Thoracic aorta (tissue), 2 donors: ENCODE measurements around the gene LNX2. TPM values are rescaled to one million over a fixed set of nuclear protein-coding genes. Genes with fewer than 3 reads are reported as not detected.

Experiments used
- ATAC-seq: fragments of 150-250 bp; one replicate; pipeline ENCODE4 v1.8.0; 2017; ENCODE audit warnings: low read depth; ENCODE audit not compliant: insufficient number of reproducible peaks, low FRiP score
- DNase-seq: peaks from one replicate; pipeline ENCODE4 v3.0.0-alpha.2; 2020; ENCODE audit warnings: low spot score
- H3K27ac ChIP-seq, 2 donors: fragments of 200-600 bp; sonication (generic); 1 replicate in 1 of 2; 2 replicates in 1 of 2; pipeline ENCODE4 v1.5.1; 2016; ENCODE audit warnings: mild to moderate bottlenecking in 2 of 2, moderate library complexity in 2 of 2
- H3K27me3 ChIP-seq: fragments of 200-600 bp; sonication (generic); replicated peaks from 2 replicates; pipeline ENCODE4 v1.6.0; 2016; ENCODE audit warnings: mild to moderate bottlenecking; ENCODE audit not compliant: insufficient read depth
- H3K36me3 ChIP-seq: fragments of 200-600 bp; sonication (generic); one replicate; pipeline ENCODE4 v1.5.1; 2016
- H3K4me1 ChIP-seq, 2 donors: fragments of 200-600 bp; sonication (generic); 1 replicate in 1 of 2; 2 replicates in 1 of 2; pipeline versions ENCODE4 v1.5.1 to v1.6.0; 2016; ENCODE audit warnings: low read depth in 2 of 2, mild to moderate bottlenecking in 1 of 2; ENCODE audit not compliant: control insufficient read depth in 1 of 2
- H3K4me3 ChIP-seq: fragments of 200-600 bp; sonication (generic); 2 replicates; pipeline ENCODE4 v1.5.1; 2016; ENCODE audit warnings: mild to moderate bottlenecking
- H3K9me3 ChIP-seq: fragments of 200-600 bp; sonication (generic); 2 replicates; pipeline ENCODE4 v1.5.1; 2016
- CTCF ChIP-seq: fragments of 200-600 bp; sonication (generic); IDR thresholded peaks from one replicate; pipeline ENCODE4 v1.5.1; 2019; ENCODE audit warnings: antibody characterized with exemption
- total RNA-seq, 2 donors: library from RNA; depleted of rRNA; stranded (reverse); fragments of >200 nt; gene quantifications; one replicate each; pipeline versions ENCODE4 v1.1.0 to v1.2.3, GENCODE V29; 2016

Gene LNX2
- total RNA-seq, 2 donors from 2014 or later = 7.1 to 7.6 TPM

DNA sequence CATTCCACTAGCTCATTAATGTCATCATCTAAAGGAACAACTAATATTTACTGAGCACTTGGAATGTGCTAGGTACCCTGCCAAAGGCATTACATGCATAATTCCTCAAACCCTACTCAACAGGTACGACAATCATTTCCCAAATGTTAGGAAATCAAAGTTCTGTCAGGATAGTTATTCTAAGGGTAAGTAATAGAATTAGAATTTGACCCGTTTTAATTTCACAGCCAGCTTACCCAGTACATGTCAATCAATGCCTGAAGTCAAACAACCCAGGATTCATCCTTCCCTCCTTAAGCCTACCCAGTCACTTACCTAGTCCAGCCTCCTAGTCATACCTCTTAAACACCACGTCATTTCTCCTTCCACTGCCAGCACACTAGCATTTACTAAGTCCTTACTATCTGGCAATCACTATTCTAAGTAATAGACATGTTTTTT, 2.4 kb downstream of the LNX2 start:
- Histone ChIP-seq H3K4me3 (peak overlapping the region; percentile 90), H3K27ac (no peak overlapping the region), H3K27me3 (no peaks in the 10 kb centered on the region), H3K36me3 (no peaks in the 10 kb centered on the region), H3K9me3 (no peaks in the 10 kb centered on the region), H3K4me1 (peaks cover 16 to 26% of the 10 kb centered on the region in 2 donors)
- DNase-seq (no peak), ATAC-seq (no peak)
- TF ChIP-seq CTCF = no peak

GRCh38 chr13:27613628-27614027, 6.7 kb downstream of the LNX2 start:
- DNase-seq (no peak), ATAC-seq (no peak)
- Histone ChIP-seq H3K36me3 (no peaks in the 10 kb centered on the region), H3K4me3 (no peak overlapping the region), H3K27ac (no peak overlapping the region), H3K4me1 (peaks cover 13 to 27% of the 10 kb centered on the region in 2 donors), H3K27me3 (no peaks in the 10 kb centered on the region), H3K9me3 (no peaks in the 10 kb centered on the region)
- TF ChIP-seq CTCF = no peak

GRCh38 chr13:27607125-27607524, 13.2 kb downstream of the LNX2 start:
- DNase-seq (no peak), ATAC-seq (peak; percentile 72)
- no peak for TF ChIP-seq CTCF
- no peaks in the 10 kb centered on the region for H3K9me3 ChIP-seq
- H3K4me1 ChIP-seq = peaks cover 19 to 35% of the 10 kb centered on the region in 2 donors
- H3K27me3 ChIP-seq = no peaks in the 10 kb centered on the region
- H3K36me3 ChIP-seq = no peaks in the 10 kb centered on the region
- H3K27ac ChIP-seq = peak overlapping the region in 1 of 2 donors; percentile 14
- no peak overlapping the region for H3K4me3 ChIP-seq

DNA sequence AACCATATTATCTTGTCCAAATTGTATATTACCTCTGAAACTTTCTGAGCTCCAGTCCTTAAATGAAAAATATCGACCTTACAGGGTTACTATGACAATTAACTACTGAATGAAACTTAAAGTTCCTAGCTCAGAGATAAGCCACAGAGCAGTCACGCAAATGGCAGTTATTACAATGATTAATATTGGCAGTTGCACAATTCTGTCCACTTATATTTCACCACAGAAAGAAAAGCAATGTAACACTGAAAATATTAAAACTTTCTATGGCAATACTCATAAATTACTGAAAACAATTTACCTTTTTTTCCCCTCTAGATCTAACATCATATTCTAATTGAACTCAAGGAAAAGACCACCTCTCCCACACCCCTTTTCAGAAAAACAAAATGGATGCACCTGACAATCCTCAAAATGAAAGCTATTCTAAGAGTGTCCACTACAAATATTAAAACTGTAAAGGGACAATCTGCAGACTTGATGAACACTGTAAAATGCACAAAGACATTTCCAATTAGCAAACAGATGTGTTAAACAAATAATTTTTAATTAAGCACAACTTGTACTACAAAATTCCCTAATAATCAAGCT, 14.6 kb downstream of the LNX2 start:
- DNase-seq = no peak
- Histone ChIP-seq H3K36me3 (no peaks in the 10 kb centered on the region), H3K4me1 (peaks cover 19 to 35% of the 10 kb centered on the region in 2 donors), H3K27me3 (no peaks in the 10 kb centered on the region), H3K27ac (no peak overlapping the region), H3K9me3 (no peaks in the 10 kb centered on the region), H3K4me3 (no peak overlapping the region)
- no peak for TF ChIP-seq CTCF
- ATAC-seq = no peak

DNA sequence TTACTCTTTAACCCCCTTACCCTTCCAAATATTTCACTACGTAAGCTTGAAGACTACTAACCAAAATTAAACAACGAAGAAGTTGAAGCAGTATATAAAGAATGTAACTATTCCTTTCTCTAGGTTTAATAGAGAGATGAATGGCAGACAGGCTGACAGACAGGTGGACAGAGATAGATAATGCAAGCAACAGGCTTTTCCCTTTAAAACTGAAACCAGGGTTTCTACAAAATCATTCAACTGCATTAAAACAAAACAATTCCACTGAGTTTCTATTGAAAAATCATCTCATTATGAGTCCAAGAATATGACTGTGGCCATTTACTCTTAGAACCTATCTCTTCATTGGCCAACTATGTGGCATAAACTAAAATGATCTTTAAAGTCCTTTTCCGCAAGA, 15.2 kb downstream of the LNX2 start:
- no peak for DNase-seq
- Histone ChIP-seq H3K4me1 (peaks cover 21 to 33% of the 10 kb centered on the region in 2 donors), H3K4me3 (no peak overlapping the region), H3K27me3 (no peaks in the 10 kb centered on the region), H3K9me3 (no peaks in the 10 kb centered on the region), H3K27ac (no peak overlapping the region), H3K36me3 (no peaks in the 10 kb centered on the region)
- no peak for TF ChIP-seq CTCF
- ATAC-seq = no peak
